GM12873 (cell line): Measurements from ENCODE around the gene MLH1.

Source experiments
- CTCF ChIP-seq: IDR thresholded peaks from 2 replicates; pipeline ENCODE4 v1.5.1; 2012; ENCODE audit warnings: low read depth, mild to moderate bottlenecking, moderate library complexity, low read length, control low read depth; ENCODE audit not compliant: insufficient read depth; ENCODE audit errors: missing control alignments

Gene MLH1

GRCh38 chr3:37016903-37017302, 23.6 kb downstream of the MLH1 start:
- no peak for TF ChIP-seq CTCF

- TF ChIP-seq CTCF = no peak
These were observed 24.4 kb downstream of the MLH1 start for GRCh38 chr3:37017683-37018082.

- peak; percentile 35 for TF ChIP-seq CTCF
These were observed 30.8 kb downstream of the MLH1 start for GRCh38 chr3:37024092-37024491.

- no peak for TF ChIP-seq CTCF
These were observed 31.6 kb downstream of the MLH1 start for GRCh38 chr3:37024820-37025405.

GRCh38 chr3:37025561-37026335, 32.4 kb downstream of the MLH1 start:
- TF ChIP-seq CTCF = no peak

- TF ChIP-seq CTCF = no peak
These were observed 33.5 kb downstream of the MLH1 start for GRCh38 chr3:37026851-37027250.

GRCh38 chr3:37028329-37028728, 35.0 kb downstream of the MLH1 start:
- no peak for TF ChIP-seq CTCF
